Thyroid gland (tissue), 4 donors: ENCODE measurements around the gene NRAS. TPM values are rescaled to one million over a fixed set of nuclear protein-coding genes. Genes with fewer than 3 reads are reported as not detected.

Experiments
- DNase-seq, 2 donors: peaks; one replicate each; pipeline ENCODE4 v3.0.0-alpha.2; 2019
- H3K27ac ChIP-seq, 3 donors: fragments of 200-600 bp; sonication (generic); 1 replicate in 2 of 3; 2 replicates in 1 of 3; pipeline ENCODE4 v1.5.1; 2016 to 2019; ENCODE audit warnings: mild to moderate bottlenecking in 1 of 3, moderate library complexity in 1 of 3
- H3K27me3 ChIP-seq: fragments of 200-600 bp; sonication (generic); one replicate; pipeline ENCODE4 v1.5.1; 2019
- H3K36me3 ChIP-seq, 2 donors: fragments of 200-600 bp; sonication (generic); one replicate each; pipeline ENCODE4 v1.5.1; 2016 to 2019
- H3K4me1 ChIP-seq, 2 donors: fragments of 200-600 bp; sonication (generic); one replicate each; pipeline ENCODE4 v1.5.1; 2017 to 2019
- H3K4me3 ChIP-seq, 3 donors: fragments of 200-600 bp; sonication (generic); replicated peaks in 1 of 3; 1 replicate in 2 of 3; 2 replicates in 1 of 3; pipeline ENCODE4 v1.5.1; 2016; ENCODE audit warnings: mild to moderate bottlenecking in 1 of 3
- H3K9me3 ChIP-seq: fragments of 200-600 bp; sonication (generic); one replicate; pipeline ENCODE4 v1.5.1; 2017
- CTCF ChIP-seq, 6 experiments: fragments of 200-600 bp in 3 of 6; fragments of 450-650 bp in 3 of 6; sonication (generic) in 3 of 6; IDR thresholded peaks; one replicate each; pipeline ENCODE4 v1.5.1; 2016 to 2019; ENCODE audit warnings: antibody characterized with exemption in 6 of 6, mild to moderate bottlenecking in 2 of 6, inconsistent platforms in 1 of 6, moderate library complexity in 1 of 6
- POLR2A ChIP-seq, 2 donors: fragments of 450-650 bp; IDR thresholded peaks; one replicate each; pipeline ENCODE4 v1.6.1; 2017; ENCODE audit warnings: antibody characterized with exemption in 2 of 2, mild to moderate bottlenecking in 2 of 2, moderate library complexity in 1 of 2
- WGBS, 2 donors: methylation state at CpG; one replicate each; pipeline ENCODE4 v1.1.5; 2017; 5-methylcytosine and 5-hydroxymethylcytosine counted together
- intact Hi-C: fragments of 100-400 bp; cut with DNase I; formaldehyde crosslinking; loops from one replicate; pipeline ENCODE4 v1.15.1; 2023
- total RNA-seq, 4 donors: library from RNA; depleted of rRNA; stranded (reverse); fragments of >200 nt; gene quantifications; one replicate each; pipeline ENCODE4 v1.2.3, GENCODE V29; 2016

The NRAS gene
- total RNA-seq, 4 donors from 2014 or later, result 27.6 to 39.0 (median 31.0) TPM

- Histone ChIP-seq H3K4me3 (no peak overlapping the region), H3K9me3 (no peaks in the 10 kb centered on the region), H3K4me1 (no peaks in the 10 kb centered on the region), H3K27ac (no peak overlapping the region), H3K36me3 (peaks cover 79 to 90% of the 10 kb centered on the region in 2 donors), H3K27me3 (no peaks in the 10 kb centered on the region)
- TF ChIP-seq CTCF (IDR thresholded peaks at IDR 0.05) (no peak), POLR2A (IDR thresholded peaks at IDR 0.05) (no peak)
- no peak for DNase-seq
- intact Hi-C loops, result no loop called here
- 92 to 93% methylated on average over 1 of the region's 1 CpG for WGBS, 2 donors
Measured at GRCh38 chr1:114725230-114725629, 8.7 kb upstream of the NRAS start.

GRCh38 chr1:114723915-114724314 is 7.3 kb upstream of the NRAS start:
- peaks cover 83 to 90% of the 10 kb centered on the region in 2 donors for H3K36me3 ChIP-seq
- H3K9me3 ChIP-seq, result no peaks in the 10 kb centered on the region
- no peak overlapping the region for H3K27ac ChIP-seq
- intact Hi-C loops, result no loop called here
- H3K4me3 ChIP-seq, result no peak overlapping the region
- TF ChIP-seq CTCF (IDR thresholded peaks at IDR 0.05), result no peak
- no peak for TF ChIP-seq POLR2A (IDR thresholded peaks at IDR 0.05)
- 97 to 100% methylated on average over 1 of the region's 1 CpG for WGBS, 2 donors
- no peak for DNase-seq
- no peaks in the 10 kb centered on the region for H3K27me3 ChIP-seq
- no peaks in the 10 kb centered on the region for H3K4me1 ChIP-seq

- no peak overlapping the region for H3K27ac ChIP-seq
- intact Hi-C loops, result no loop called here
- H3K36me3 ChIP-seq, result peaks cover 88 to 93% of the 10 kb centered on the region in 2 donors
- no peaks in the 10 kb centered on the region for H3K9me3 ChIP-seq
- H3K27me3 ChIP-seq, result no peaks in the 10 kb centered on the region
- no peak for DNase-seq
- no peaks in the 10 kb centered on the region for H3K4me1 ChIP-seq
- 0 to 45% methylated on average over 1 of the region's 1 CpG for WGBS, 2 donors
- H3K4me3 ChIP-seq, result no peak overlapping the region
- no peak for TF ChIP-seq CTCF (IDR thresholded peaks at IDR 0.05)
- TF ChIP-seq POLR2A (IDR thresholded peaks at IDR 0.05), result no peak
Measured at GRCh38 chr1:114723457-114723856, 6.9 kb upstream of the NRAS start.

- WGBS, 2 donors, result 95 to 96% methylated on average over 4 of the region's 4 CpGs
- intact Hi-C loops, result no loop called here
- Histone ChIP-seq H3K27me3 (no peaks in the 10 kb centered on the region), H3K9me3 (no peaks in the 10 kb centered on the region), H3K36me3 (peaks cover 68 to 77% of the 10 kb centered on the region in 2 donors), H3K4me3 (no peak overlapping the region), H3K4me1 (peaks cover 7 to 9% of the 10 kb centered on the region in 2 donors), H3K27ac (no peak overlapping the region)
- no peak for DNase-seq
- no peak for TF ChIP-seq POLR2A (IDR thresholded peaks at IDR 0.05)
- TF ChIP-seq CTCF (IDR thresholded peaks at IDR 0.05), result no peak
Measured at GRCh38 chr1:114720492-114720891, 3.9 kb upstream of the NRAS start.

- Histone ChIP-seq H3K27me3 (no peaks in the 10 kb centered on the region), H3K36me3 (peaks cover 57 to 67% of the 10 kb centered on the region in 2 donors), H3K27ac (no peak overlapping the region), H3K4me3 (no peak overlapping the region), H3K9me3 (no peaks in the 10 kb centered on the region), H3K4me1 (peaks cover 13 to 17% of the 10 kb centered on the region in 2 donors)
- DNase-seq, result no peak
- no peak for TF ChIP-seq CTCF (IDR thresholded peaks at IDR 0.05)
- TF ChIP-seq POLR2A (IDR thresholded peaks at IDR 0.05), result no peak
- WGBS, 2 donors, result 88 to 96% methylated on average over 3 of the region's 3 CpGs
- intact Hi-C loops, result no loop called here
Measured at GRCh38 chr1:114719424-114719787, 2.8 kb upstream of the NRAS start.
